Measurements from ENCODE around the gene CAMK1D.

Gene CAMK1D

DNA sequence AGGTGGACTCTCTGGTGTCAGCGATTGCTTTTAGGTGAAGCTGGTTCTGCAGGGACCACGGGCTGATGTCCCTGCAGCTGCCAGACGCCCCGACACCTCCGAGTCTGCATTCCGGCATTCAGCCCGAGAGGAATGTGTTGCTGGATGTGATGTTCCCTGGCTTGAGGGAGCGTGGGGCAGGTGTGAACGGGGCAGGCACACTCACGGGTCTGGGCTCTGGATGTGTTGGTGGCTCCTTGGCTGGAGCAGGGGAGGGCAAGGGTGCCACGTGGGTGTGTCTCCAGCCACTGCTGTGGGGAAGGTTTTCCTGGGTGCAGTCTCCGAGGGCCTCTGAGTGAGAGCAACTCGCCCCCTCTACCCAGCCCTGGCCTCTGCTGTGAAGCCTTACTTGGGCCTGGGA, 140.5 kb downstream of the CAMK1D start:
- H3K4me1 ChIP-seq (ENCODE audit: insufficient read depth, low read length, severe bottlenecking): peaks cover 11% of the 10 kb centered on the region
- no peaks in the 10 kb centered on the region for H3K27me3 ChIP-seq (ENCODE audit: insufficient read depth, low read length)
- H3K36me3 ChIP-seq (ENCODE audit: insufficient read depth, low read length): no peaks in the 10 kb centered on the region
- no peak overlapping the region for H2AFZ ChIP-seq (ENCODE audit: low read length)
- H3F3A ChIP-seq (ENCODE audit: insufficient read depth, low read length): no peaks in the 10 kb centered on the region
- H3K9me2 ChIP-seq (ENCODE audit: low read depth, low read length): no peaks in the 10 kb centered on the region
- H3K9me3 ChIP-seq (ENCODE audit: low read length): no peaks in the 10 kb centered on the region
- TF ChIP-seq EZH2 (IDR thresholded peaks at IDR 0.05; ENCODE audit: borderline replicate concordance, low read length) (no peak), CTCF (IDR thresholded peaks at IDR 0.05; ENCODE audit: low read length) (no peak)
- H3K9ac ChIP-seq (ENCODE audit: low read length): no peak overlapping the region
- no peak overlapping the region for H3K27ac ChIP-seq (ENCODE audit: low read depth, low read length, poor library complexity, severe bottlenecking)
- no peak overlapping the region for H3K4me2 ChIP-seq (ENCODE audit: low read length)
- no peaks in the 10 kb centered on the region for H4K20me1 ChIP-seq (ENCODE audit: insufficient read depth, low read length)
- H3K79me2 ChIP-seq (ENCODE audit: insufficient read depth, low read length): no peaks in the 10 kb centered on the region
- no peak overlapping the region for H3K4me3 ChIP-seq (ENCODE audit: low read depth, low read length, poor library complexity, severe bottlenecking)

- no peak for TF ChIP-seq CTCF (IDR thresholded peaks at IDR 0.05; ENCODE audit: low read length)
- TF ChIP-seq EZH2 (IDR thresholded peaks at IDR 0.05; ENCODE audit: borderline replicate concordance, low read length): no peak
- H3K9me2 ChIP-seq (ENCODE audit: low read depth, low read length): no peaks in the 10 kb centered on the region
Measured at GRCh38 chr10:12490963-12491362, 141.6 kb downstream of the CAMK1D start.

GRCh38 chr10:12491491-12491890, 142.1 kb downstream of the CAMK1D start:
- H3K27me3 ChIP-seq (ENCODE audit: insufficient read depth, low read length): no peaks in the 10 kb centered on the region
- no peaks in the 10 kb centered on the region for H3K79me2 ChIP-seq (ENCODE audit: insufficient read depth, low read length)
- no peak overlapping the region for H3K4me2 ChIP-seq (ENCODE audit: low read length)

More at GRCh38 chr10:12490963-12491362, 141.6 kb downstream of the CAMK1D start:
- Histone ChIP-seq H3K9ac (ENCODE audit: low read length) (no peak overlapping the region), H3K4me3 (ENCODE audit: low read depth, low read length, poor library complexity, severe bottlenecking) (no peak overlapping the region), H3F3A (ENCODE audit: insufficient read depth, low read length) (no peaks in the 10 kb centered on the region), H3K27ac (ENCODE audit: low read depth, low read length, poor library complexity, severe bottlenecking) (no peak overlapping the region), H3K9me3 (ENCODE audit: low read length) (no peaks in the 10 kb centered on the region), H3K27me3 (ENCODE audit: insufficient read depth, low read length) (no peaks in the 10 kb centered on the region), H4K20me1 (ENCODE audit: insufficient read depth, low read length) (no peaks in the 10 kb centered on the region), H3K79me2 (ENCODE audit: insufficient read depth, low read length) (no peaks in the 10 kb centered on the region), H3K4me2 (ENCODE audit: low read length) (no peak overlapping the region), H3K4me1 (ENCODE audit: insufficient read depth, low read length, severe bottlenecking) (no peaks in the 10 kb centered on the region), H3K36me3 (ENCODE audit: insufficient read depth, low read length) (no peaks in the 10 kb centered on the region), H2AFZ (ENCODE audit: low read length) (no peak overlapping the region)

More at GRCh38 chr10:12491491-12491890, 142.1 kb downstream of the CAMK1D start:
- Histone ChIP-seq H4K20me1 (ENCODE audit: insufficient read depth, low read length) (no peaks in the 10 kb centered on the region), H3K9me2 (ENCODE audit: low read depth, low read length) (no peaks in the 10 kb centered on the region), H3K27ac (ENCODE audit: low read depth, low read length, poor library complexity, severe bottlenecking) (no peak overlapping the region), H3K4me3 (ENCODE audit: low read depth, low read length, poor library complexity, severe bottlenecking) (no peak overlapping the region), H2AFZ (ENCODE audit: low read length) (no peak overlapping the region), H3K36me3 (ENCODE audit: insufficient read depth, low read length) (no peaks in the 10 kb centered on the region), H3K4me1 (ENCODE audit: insufficient read depth, low read length, severe bottlenecking) (no peaks in the 10 kb centered on the region), H3K9ac (ENCODE audit: low read length) (no peak overlapping the region), H3K9me3 (ENCODE audit: low read length) (no peaks in the 10 kb centered on the region), H3F3A (ENCODE audit: insufficient read depth, low read length) (no peaks in the 10 kb centered on the region)
- no peak for TF ChIP-seq CTCF (IDR thresholded peaks at IDR 0.05; ENCODE audit: low read length)
- TF ChIP-seq EZH2 (IDR thresholded peaks at IDR 0.05; ENCODE audit: borderline replicate concordance, low read length): no peak
